Neural crest cell (in vitro differentiated cells): ENCODE measurements around the gene SMKR1. TPM values are rescaled to one million over a fixed set of nuclear protein-coding genes. Genes with fewer than 3 reads are reported as not detected.
A peak's percentile ranks its signal among the peaks of the same experiment; 100 is the strongest.
"Not testable (repeated sequence)": the region's sequence is repeated elsewhere in the genome, so short reads cannot be mapped to it uniquely, and the experiment has no call there.

Source experiments
- DNase-seq: peaks from one replicate; pipeline ENCODE4 v3.0.0; 2021; ENCODE audit warnings: low read depth, mixed read lengths, low spot score
- H3K27ac Mint-ChIP-seq: one replicate; pipeline ENCODE4 v1.8.0; 2021; ENCODE audit warnings: mild to moderate bottlenecking, mixed read lengths; ENCODE audit not compliant: unreplicated experiment
- H3K27me3 Mint-ChIP-seq: 2 replicates; pipeline ENCODE4 v1.8.0; 2021; ENCODE audit warnings: low read depth, mild to moderate bottlenecking, mixed read lengths
- H3K36me3 Mint-ChIP-seq: 2 replicates; pipeline ENCODE4 v1.8.0; 2021; ENCODE audit warnings: low read depth, mild to moderate bottlenecking, mixed read lengths
- H3K4me1 Mint-ChIP-seq: 2 replicates; pipeline ENCODE4 v1.8.0; 2021; ENCODE audit warnings: mixed read lengths
- H3K4me3 Mint-ChIP-seq: one replicate; pipeline ENCODE4 v1.8.0; 2021; ENCODE audit warnings: mild to moderate bottlenecking, mixed read lengths
- H3K9me3 Mint-ChIP-seq: 2 replicates; pipeline ENCODE4 v1.8.0; 2021; ENCODE audit warnings: mixed read lengths
- total RNA-seq: library from RNA; stranded (reverse); gene quantifications from 2 replicates; pipeline ENCODE4 v1.2.1, GENCODE V29; 2021
- TF ChIP-seq, protein P1 (sequence below): fragments of 200-600 bp; sonication (generic); conservative IDR thresholded peaks from 2 replicates; pipeline ENCODE4 v1.5.0; 2021; ENCODE audit warnings: antibody characterized with exemption, mild to moderate bottlenecking

SMKR1 gene
- total RNA-seq, 1 donor from 2014 or later: 2.5 TPM

DNA sequence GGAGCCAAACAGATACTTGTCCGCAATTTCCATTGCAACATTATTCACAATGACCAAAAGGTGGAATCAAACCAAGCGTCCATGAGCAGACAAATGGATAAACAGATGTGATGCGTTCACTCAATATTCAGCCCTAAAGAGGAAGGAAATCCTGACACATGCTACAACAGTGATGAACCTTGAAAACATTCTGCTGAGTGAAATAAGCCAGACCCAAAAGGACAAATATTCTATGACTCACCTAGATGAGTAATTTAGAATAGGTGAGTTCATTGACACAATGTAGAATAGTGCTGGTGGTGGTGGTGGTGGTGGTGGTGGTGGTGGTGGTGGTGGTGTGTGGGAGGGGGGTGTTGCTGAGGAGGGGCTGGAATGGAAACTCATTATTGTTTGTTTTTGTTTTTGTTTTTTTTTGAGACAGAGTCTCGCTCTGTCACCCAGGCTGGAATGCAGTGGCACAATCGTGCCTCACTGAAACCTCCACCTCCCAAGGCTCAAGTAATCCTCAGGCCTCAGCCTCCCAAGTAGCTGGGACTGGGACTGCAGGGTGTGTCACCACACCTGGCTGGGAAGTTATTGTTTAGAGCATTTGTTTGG is 28.6 kb downstream of the SMKR1 start:
- Mint-ChIP-seq H3K27me3 (no peaks in the 10 kb centered on the region), H3K36me3 (no peaks in the 10 kb centered on the region), H3K4me1 (peaks cover 6% of the 10 kb centered on the region), H3K27ac (no peak overlapping the region), H3K4me3 (no peak overlapping the region), H3K9me3 (no peaks in the 10 kb centered on the region)
- TF ChIP-seq, protein P1, sequence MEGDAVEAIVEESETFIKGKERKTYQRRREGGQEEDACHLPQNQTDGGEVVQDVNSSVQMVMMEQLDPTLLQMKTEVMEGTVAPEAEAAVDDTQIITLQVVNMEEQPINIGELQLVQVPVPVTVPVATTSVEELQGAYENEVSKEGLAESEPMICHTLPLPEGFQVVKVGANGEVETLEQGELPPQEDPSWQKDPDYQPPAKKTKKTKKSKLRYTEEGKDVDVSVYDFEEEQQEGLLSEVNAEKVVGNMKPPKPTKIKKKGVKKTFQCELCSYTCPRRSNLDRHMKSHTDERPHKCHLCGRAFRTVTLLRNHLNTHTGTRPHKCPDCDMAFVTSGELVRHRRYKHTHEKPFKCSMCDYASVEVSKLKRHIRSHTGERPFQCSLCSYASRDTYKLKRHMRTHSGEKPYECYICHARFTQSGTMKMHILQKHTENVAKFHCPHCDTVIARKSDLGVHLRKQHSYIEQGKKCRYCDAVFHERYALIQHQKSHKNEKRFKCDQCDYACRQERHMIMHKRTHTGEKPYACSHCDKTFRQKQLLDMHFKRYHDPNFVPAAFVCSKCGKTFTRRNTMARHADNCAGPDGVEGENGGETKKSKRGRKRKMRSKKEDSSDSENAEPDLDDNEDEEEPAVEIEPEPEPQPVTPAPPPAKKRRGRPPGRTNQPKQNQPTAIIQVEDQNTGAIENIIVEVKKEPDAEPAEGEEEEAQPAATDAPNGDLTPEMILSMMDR: no peak
- no peak for DNase-seq

DNA sequence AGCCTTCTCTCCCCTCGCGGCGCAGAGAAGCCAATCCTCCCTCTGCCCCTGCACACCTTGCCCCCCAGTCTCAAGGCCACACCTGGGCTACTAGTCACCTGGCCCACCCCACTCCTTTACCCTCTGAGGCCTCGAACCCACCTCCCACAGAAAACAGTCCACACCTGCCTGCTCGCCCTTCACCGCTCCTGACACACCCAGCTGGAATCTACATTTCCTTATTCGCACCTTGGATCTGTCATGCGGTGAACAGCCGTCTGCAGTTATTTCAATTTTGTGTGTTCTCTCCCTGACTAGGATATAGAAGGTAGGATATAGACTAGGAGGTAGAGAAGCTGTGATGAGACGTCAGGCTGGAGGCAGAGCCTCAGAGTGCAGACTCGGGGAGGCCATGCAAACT is 29.4 kb downstream of the SMKR1 start:
- no peaks in the 10 kb centered on the region for H3K27me3 Mint-ChIP-seq
- no peaks in the 10 kb centered on the region for H3K36me3 Mint-ChIP-seq
- H3K4me1 Mint-ChIP-seq: peaks cover 13% of the 10 kb centered on the region
- no peak for DNase-seq
- no peaks in the 10 kb centered on the region for H3K9me3 Mint-ChIP-seq
- TF ChIP-seq, protein P1: no peak
- no peak overlapping the region for H3K27ac Mint-ChIP-seq
- no peak overlapping the region for H3K4me3 Mint-ChIP-seq

DNA sequence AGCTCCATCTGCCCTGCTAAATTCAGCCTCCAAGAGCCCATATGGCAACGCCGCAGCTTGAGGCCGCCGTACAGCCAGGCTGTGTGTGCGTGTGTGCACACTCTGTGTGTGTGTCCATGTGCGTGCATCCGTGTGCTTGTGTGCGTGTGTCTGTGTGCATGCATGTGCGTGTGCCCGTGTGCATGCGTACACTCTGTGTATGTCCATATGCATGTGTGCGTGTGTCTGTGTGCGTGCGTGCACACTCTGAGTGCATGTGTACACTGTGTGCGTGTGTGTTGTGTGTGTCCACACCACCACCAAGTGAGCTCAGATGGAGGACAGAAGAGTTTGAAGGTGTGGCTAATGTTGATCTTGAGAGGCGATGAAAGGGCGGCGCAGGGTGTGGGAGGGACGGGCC is 30.0 kb downstream of the SMKR1 start:
- Mint-ChIP-seq H3K4me3 (no peak overlapping the region), H3K4me1 (peaks cover 13% of the 10 kb centered on the region), H3K27ac (no peak overlapping the region), H3K27me3 (no peaks in the 10 kb centered on the region), H3K36me3 (no peaks in the 10 kb centered on the region), H3K9me3 (no peaks in the 10 kb centered on the region)
- no peak for DNase-seq
- TF ChIP-seq, protein P1: no peak

DNA sequence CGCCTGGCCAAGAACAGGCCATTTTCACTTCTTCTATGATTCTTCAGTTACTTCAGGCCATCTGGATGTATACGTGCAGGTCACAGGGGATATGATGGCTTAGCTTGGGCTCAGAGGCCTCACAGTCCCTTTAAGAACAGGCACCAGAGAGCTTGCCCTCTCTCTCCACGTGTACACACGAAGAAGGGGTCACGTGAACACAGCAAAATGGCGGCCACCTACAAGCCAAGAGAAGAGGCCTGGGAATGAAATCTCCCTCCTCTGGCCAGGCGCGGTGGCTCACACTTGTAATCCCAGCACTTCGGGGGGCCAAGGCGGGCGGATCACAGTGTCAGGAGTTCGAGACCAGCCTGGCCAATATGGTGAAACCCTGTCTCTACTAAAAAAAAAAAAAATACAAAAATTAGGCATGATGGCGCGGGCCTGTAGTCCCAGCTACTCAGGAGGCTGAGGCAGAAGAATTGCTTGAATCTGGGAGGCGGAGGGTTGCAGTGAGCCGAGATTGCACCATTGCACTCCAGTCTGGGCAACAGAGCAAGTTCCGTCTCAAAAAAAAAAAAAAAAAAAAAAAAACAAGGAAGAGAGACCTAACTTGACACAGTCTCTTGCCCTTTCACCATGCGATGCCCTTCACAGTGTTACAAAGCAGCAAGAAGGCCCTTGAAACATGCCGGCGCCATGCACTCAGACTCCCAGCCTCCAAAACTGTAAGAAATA is 32.4 kb downstream of the SMKR1 start:
- not testable (repeated sequence) for DNase-seq, H3K36me3 Mint-ChIP-seq, H3K27me3 Mint-ChIP-seq, H3K27ac Mint-ChIP-seq, H3K9me3 Mint-ChIP-seq, H3K4me3 Mint-ChIP-seq
- peaks cover 13% of the 10 kb centered on the region for H3K4me1 Mint-ChIP-seq

DNA sequence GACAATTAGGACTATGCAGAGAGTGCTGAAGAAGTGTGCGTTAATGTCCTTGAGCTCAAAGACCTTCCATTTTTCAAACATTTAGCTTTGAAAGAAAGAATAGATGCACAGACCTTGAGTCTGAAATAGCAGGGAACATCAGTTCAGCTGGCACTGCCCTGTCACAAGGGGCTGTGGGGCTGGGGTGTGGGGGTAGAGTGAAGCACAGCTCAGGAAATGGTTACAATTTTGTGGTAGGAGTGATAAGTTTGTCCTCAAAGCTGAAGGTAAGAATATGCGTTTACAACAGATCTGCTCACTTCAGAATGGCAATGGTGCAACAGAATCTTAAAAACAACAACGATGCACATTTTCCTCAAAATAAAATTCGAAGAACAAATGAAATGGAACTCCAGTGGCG is 33.6 kb downstream of the SMKR1 start:
- Mint-ChIP-seq H3K9me3 (no peaks in the 10 kb centered on the region), H3K4me1 (peaks cover 13% of the 10 kb centered on the region), H3K36me3 (no peaks in the 10 kb centered on the region), H3K27ac (no peak overlapping the region), H3K4me3 (no peak overlapping the region), H3K27me3 (no peaks in the 10 kb centered on the region)
- TF ChIP-seq, protein P1: no peak
- DNase-seq: no peak

DNA sequence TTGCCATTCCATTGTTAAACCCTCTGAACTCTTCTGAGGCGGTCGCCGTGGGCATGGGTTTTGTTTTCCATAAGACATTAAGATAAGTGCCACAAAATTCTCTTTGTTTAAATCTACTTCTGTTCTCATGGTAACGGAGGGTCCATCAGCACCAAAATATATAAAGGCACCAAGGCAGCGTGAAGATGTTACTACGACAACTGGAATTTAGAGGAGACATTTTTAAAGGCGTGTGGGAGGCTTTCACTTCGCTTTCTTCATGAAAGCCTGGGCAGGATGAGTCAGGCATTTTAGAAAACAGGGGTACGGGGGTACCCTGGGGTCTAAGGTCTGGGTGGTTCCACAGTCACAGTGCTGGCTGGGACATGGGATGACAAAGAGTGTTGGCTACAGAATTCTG is 34.0 kb downstream of the SMKR1 start:
- Mint-ChIP-seq H3K27ac (peak overlapping the region; percentile 51), H3K27me3 (no peaks in the 10 kb centered on the region), H3K4me1 (peaks cover 13% of the 10 kb centered on the region), H3K4me3 (no peak overlapping the region), H3K9me3 (no peaks in the 10 kb centered on the region), H3K36me3 (no peaks in the 10 kb centered on the region)
- TF ChIP-seq, protein P1: no peak
- no peak for DNase-seq
